OCI-M2 (cell line): ENCODE data around the gene AQP1.

ENCODE experiments used
- DNase-seq: peaks from one replicate; lab custom pipeline; 2025; ENCODE audit not compliant: unreplicated experiment; lab: John Stamatoyannopoulos, UW

The AQP1 gene

GRCh38 chr7:30905078-30906012 is 6.3 kb upstream of the AQP1 start:
- DNase-seq: no peak

GRCh38 chr7:30906014-30906413 is 5.6 kb upstream of the AQP1 start:
- no peak for DNase-seq

- DNase-seq: no peak
Observed at GRCh38 chr7:30906515-30907240, 5.0 kb upstream of the AQP1 start.

- no peak for DNase-seq
Observed at GRCh38 chr7:30907527-30908267, 4.0 kb upstream of the AQP1 start.

GRCh38 chr7:30908681-30909080 is 3.0 kb upstream of the AQP1 start:
- DNase-seq: no peak

DNA sequence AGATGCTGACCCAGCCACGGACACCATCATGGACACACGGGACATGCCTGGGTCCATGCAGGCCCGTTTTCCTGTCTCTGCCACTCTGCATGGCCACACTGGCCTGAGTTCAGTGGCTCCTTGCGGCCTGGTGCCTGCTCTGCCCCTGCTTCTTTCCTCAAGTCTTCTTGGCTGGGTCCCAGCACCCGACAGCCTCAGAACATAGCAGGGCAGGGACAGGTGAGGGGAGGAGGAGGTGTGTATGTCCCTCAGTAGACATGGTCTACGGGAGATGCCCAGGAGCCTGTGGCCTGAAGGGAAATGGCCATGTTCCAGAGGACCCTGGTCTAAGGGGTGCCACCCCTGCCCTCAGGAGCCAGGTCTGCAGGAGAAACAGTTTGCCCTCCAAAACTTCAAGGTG is 2.2 kb upstream of the AQP1 start:
- no peak for DNase-seq

DNA sequence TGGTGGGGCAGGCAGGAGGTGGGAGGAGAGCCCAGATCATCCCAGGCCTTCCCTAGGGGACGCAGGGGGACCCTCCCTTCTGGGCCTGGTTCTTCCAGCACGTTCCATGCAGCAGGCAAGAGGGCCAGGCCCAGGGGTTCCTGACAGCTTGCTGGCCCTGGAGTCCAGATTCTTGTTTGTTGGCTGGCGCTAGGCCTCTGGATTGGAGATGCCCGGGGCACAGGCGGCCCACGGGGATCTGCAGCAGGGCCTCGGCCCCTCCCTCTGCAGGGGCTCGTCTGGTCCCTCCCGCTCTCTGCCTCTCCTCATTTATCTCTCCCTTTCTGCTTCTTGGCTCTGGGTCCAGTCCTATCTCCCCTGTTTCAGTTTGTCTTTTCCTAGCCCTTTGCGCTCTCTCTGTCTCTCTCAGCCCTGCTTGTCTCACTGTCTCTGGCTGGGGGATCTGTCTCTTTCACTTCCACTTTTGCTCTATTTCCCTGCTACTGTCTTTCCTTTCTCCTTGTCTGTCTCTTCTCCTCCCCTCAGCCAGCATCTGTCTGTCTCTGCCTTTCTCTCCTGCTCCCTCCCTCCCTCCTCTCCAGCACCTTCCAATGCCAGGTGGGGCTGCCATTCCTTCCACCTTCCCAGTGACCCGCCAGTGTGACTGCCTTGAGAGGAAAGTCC is 1.1 kb upstream of the AQP1 start:
- DNase-seq: no peak

- DNase-seq: no peak
Observed at GRCh38 chr7:30911133-30911532, 520 bp upstream of the AQP1 start.

- DNase-seq: no peak
Observed at GRCh38 chr7:30912021-30912730, 523 bp downstream of the AQP1 start.

DNA sequence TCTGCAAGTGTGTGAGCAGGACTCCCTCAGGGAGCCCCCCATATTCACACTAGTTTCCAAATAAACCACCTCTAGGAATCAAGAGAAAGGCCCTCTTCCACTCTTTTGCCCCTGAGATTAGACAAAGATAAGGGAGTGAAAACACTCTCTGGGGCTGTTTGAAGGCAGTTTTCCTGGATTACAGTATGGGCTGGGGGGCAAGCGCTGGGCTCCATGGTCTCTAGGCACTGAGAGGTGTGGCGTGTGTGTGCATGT is 1.0 kb downstream of the AQP1 start:
- no peak for DNase-seq

DNA sequence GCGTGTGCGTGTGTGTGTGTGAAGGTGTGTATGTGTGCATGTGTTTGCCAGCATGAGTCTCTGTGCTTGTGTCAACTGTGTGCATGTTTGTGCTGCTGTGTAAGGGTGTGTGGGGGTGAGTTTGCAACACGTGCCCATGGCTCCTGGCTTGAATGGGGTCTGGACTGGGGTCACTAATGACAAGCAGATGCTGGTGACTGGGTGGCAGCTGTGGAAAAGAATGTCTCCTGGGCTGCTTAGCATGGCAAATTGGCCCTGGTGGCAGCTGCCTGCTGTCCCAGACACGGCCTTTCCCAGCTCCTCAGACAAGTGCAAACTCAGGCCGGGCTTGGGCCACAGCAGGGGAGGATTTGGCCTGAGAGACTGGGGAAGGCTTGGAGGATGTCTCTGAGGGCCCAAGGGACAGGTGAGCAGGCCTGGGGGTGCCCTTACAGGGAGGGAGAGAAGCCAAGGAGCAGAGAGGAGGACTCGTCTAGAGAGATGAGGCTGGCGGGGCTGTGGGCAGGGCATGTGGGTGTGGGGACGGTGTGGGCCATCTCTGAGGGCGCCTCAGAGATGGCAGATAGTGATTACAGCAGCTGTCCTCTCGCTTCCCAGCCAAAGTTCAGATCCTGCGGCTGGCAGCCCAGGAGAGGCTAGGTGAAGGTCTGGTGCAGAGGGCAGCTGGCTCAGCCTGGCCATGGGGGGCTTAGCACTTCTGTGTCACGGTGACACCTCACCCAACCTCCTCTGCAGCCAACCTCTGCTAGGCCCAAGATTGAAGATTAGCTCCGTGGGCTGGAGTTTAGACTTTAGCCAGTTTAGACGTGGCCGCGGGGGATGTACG is 1.5 kb downstream of the AQP1 start:
- DNase-seq: no peak

GRCh38 chr7:30913821-30914515 is 2.3 kb downstream of the AQP1 start:
- DNase-seq: no peak

DNA sequence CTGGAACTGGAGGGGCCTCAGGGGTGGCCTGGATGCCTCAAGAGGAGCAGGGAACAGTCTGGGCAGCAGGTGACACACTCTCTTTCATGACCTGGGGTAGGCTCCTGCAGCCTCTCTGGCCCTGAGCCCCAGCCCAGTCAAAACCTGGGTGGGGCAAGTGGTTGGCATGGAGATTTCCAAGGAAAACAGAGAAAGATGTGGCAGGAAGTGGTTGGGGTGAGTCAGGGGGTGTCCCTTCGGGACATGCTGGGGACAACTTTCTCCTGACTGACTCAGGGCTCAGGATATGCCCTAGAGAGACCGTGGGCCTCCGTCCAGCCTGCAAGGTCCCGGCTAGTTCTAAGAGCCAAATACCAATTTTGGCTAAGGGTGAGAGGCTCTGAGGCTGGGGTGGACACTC is 2.9 kb downstream of the AQP1 start:
- DNase-seq: no peak

DNA sequence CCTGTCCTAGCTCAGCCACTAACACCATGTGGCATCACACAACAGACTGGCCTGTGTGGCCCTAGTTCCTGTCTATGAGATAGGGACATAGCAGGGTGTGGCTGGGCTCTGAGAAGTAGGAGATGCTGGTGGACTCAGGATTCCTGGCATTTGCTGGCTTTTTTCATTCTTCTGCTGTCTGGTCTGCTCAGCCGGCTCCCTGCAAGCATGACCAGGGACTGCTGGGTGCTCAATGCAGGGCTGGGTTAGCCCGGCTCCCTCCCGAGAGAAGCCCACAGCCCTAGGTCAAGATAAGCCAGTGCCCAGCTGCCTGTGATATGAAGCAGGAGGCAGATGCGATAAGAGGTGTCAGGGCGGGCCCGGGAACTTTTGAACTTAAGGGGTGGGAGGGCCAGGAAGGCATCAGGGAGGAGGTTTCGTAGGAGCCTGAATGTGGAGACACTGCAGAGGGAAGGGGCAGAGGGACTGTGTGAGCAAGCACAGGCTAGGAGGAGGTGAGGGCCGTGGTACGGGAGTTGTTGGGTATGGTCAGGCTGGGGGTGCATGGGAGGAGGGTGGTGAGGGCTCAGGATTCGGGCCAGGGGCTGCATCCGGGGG is 3.5 kb downstream of the AQP1 start:
- DNase-seq: peak; percentile 22

DNA sequence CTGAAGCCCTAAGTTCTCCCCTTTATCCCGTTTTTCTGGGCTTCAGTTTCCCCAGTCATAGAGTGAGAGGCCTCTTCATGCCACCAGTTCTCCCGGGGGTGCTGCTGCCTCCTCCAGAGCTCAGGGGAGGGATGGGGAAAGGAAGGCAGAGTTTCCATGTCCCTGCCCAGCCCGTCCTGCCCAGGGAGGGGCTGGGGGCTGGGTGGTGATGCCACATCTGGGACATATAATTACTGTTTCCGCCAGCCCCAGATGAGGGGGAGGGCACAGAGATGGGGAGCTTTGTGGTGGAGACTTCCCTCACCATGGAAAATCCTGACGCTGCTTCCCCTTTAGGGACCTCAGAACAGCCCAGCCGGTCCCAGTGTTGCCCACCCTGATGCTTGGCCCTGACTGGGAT is 4.1 kb downstream of the AQP1 start:
- no peak for DNase-seq

- DNase-seq: no peak
Observed at GRCh38 chr7:30916255-30916654, 4.6 kb downstream of the AQP1 start.

- DNase-seq: no peak
Observed at GRCh38 chr7:30916767-30917166, 5.1 kb downstream of the AQP1 start.

- no peak for DNase-seq
Observed at GRCh38 chr7:30917216-30917893, 5.7 kb downstream of the AQP1 start.
